ENCODE measurements around the gene POLDIP3.
"Not testable (repeated sequence)": the region's sequence is repeated elsewhere in the genome, so short reads cannot be mapped to it uniquely, and the experiment has no call there.

The POLDIP3 gene

DNA sequence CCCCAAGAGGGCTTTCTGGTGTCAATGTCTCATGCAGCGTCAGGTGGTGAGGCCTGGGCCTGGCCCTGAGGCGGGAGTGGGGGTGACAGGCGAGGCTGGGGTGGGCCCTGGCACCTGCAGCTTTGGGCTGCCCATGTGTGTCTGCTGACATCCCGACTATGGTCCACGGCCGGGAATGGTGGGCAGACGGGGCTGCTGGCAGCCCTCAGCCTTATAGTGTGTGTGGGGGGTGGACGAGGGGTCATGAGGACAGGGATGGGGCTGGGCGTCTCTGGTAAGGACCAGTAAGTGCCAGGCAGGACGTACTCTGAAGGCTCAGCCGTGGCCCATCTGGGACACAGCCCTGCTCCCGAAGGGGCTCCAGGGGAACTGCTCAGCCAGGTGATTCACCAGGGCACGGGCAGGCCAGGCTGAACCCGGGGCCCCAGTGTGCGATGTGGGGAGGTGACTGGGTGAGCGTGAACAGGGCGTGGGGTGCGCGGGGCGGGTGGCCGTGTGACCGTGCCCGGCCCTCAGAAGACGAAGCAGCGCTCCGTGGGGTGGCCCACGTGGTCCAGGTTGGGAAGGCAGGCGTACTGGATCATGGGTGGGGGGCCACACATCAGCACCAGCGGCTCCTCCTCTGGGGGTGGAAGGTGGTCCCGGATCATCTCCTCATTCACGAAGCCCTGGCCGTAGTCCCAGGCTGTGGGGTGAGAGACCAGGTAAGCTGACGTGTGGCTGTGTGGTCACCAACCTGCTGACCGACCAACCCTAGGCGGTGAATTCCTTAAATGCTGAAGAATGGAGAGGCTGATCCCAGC, 4.8 kb upstream of the POLDIP3 start:
- no peak for FAIRE-seq

DNA sequence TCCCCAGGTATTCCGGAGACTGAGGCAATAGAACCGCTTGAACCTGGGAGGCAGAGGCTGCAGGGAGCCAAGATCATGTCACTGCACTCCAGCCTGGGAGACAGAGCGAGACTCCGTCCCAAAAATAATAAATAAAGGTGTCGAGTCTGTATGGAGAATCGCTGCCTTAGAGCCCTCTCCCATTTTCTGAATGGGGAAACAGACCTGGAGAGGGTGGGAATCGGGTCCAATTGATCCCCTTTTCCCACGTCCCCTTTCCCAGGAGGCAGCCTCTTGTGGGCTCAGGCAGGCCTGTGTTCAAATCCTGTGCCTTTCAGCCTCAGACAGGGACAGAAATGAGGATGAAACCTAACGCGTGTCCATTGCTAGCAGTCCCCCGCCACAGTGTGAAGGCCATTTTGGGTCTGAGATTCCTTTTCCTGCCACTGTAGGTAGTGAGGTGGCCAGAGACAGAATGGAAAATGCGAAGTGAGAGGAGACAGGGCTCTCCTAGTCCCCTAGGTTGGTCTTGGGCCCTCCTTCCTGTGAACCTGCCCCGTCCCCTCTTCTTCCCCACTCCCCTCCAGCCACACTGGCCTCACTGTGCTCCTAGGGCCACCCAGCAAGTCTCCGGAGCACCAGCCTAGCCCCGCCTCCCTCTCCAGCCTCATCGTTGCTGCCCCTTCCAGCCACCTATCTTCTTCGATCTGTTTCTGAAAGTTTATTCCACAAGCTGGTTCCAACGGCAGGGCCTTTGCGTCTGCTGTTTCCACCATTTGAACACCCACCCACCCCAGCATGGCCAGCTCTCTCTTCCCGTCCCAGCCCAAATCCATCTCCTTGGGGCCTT, 2.7 kb upstream of the POLDIP3 start:
- FAIRE-seq = no peak

DNA sequence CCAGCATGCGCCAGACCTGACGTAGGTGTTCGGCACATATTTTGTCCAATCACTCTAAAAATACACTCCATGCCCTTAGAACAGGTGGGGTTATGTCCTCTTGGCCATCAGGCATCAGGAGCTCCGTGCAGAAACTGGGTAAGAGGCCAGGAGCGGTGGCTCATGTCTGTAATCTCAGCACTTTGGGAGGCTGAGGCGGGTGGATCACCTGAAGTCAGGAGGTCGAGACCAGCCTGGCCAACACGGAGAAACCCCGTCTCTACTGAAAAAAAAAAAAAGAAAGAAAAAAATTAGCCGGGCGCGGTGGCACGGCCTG, 1.1 kb upstream of the POLDIP3 start:
- FAIRE-seq = not testable (repeated sequence)

DNA sequence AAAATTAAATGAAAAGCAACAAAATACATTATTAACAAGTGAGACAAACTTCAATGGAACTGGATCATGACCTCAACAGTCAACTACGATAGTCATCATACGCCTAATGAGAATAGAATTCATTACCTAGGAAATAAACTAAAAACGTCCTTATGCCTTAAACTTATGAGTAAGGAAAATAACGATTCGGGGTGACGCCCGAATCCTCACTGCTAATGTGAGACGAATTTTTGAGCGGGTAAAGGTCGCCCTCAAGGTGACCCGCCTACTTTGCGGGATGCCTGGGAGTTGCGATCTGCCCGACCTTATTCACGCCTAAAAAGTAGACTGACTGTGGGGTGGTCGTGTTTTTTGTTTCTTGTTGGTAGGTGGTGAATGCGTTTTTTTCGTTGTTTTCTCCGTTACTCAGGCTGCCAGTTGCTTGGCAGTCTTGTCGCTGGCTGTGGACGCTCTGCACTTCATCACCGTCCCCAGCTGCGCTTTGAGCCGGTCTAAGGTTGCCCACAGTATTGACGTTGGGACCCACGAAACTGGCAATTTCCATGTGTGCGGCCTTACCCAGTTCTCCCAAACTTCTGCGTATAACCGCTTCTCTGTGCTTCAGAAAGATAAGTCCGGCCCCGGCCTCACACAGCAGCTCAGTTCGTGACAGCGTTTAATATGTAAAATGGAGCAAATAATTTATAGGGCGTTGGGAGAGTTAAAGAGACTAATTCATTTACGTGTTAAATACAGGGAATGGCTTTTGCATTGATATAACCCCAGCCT, 593 bp upstream of the POLDIP3 start:
- FAIRE-seq = peak; percentile 18

DNA sequence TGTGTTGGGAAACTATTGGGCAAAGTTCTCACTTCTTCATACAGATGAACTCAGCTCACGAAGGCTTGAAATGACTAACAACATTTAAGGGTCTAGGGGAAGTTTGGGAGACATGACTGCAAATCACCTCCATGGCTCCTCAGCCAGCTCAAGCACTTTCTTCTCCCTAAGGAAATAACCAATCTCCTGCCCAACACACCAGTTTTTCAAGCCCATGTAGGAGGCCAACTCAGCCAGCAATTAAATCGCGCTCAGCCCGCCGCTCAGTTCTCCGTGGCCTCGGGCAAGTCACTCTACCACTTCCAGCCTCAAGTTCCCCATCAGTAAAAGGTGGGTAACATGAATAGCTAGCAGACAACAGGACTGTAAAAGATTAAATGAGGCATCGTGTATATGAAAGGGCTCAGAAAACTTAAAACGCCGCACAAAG, 796 bp downstream of the POLDIP3 start:
- FAIRE-seq = no peak

DNA sequence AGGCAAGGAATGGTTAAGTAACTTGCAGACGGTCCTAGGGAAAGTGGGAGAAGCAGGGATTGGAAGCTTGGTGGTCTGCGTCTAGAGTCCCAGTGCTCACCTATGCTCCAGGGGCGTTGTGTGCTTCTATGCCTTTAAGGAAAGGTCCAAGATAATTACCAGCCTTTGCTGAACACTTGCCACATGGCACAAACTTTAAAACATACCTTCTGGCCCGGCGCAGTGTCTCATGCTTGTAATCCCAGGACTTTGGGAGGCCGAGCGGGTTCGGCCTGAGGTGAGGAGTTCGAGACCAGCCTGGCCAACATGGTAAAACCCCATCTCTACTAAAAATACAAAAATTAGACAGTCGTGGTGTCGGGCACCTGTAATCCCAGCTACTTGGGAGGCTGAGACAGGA, 2.3 kb downstream of the POLDIP3 start:
- FAIRE-seq = no peak

DNA sequence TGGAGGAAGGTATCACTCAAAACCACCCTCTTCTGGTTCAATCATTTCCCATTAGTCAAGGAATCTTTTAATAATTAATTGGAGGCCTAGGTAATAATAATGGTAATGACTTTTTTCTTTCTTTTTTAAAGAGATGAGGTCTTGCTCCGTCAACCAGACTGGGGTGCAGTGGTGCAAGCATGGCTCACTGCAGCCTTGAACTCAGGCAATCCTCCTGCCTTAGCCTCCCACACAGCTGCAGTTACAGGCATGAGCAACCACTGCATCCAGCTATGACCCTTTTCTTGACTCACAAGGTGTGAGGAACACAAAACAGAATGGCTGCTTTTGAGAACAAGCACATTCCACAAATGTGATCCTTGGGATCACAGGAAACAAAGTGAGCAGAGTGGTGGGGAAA, 3.6 kb downstream of the POLDIP3 start:
- no peak for FAIRE-seq

DNA sequence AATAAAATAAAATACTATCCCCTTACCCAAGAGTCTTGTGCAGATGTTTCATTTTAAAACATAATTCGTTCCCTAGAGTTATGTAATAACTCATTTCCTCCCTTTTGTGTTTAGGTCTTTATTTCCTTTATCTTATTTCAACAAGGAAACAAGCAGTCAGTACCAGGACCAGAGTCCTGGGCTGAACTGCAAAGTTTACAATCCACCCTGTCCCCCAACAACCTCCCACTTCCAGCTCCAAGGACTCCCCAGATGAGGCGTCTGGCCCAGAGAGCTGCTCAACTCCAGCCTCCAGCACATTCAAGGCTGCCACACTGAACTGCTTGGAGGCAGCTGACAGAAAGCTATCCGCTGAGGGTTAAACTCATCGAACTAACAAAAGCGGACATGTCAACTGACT, 4.5 kb downstream of the POLDIP3 start:
- FAIRE-seq = no peak

DNA sequence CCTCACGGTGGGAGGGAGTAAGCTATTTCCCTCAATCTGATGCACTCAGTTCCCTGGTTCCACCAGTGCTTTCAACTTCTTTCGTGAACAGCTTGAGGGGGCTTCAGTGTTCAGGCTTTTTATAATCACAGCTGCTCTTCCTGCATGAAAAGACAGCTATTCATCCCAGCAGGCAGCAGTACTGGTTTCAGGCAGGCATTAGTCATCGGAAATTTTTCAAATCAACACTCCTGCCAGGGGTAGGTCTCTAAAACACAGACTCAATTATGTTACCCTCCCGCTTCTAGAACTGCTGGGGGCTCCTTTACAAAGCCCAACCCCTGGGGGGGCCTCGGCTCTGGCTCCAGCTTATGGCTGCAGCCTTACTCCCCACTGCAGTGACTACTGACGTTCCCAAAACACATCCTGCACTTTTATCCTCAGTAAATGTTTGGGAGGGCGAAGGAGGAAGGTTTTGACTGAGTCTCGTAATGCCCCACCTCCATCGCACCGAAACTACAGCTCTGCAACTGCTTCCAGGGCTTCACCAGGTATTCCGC, 5.8 kb downstream of the POLDIP3 start:
- no peak for FAIRE-seq

DNA sequence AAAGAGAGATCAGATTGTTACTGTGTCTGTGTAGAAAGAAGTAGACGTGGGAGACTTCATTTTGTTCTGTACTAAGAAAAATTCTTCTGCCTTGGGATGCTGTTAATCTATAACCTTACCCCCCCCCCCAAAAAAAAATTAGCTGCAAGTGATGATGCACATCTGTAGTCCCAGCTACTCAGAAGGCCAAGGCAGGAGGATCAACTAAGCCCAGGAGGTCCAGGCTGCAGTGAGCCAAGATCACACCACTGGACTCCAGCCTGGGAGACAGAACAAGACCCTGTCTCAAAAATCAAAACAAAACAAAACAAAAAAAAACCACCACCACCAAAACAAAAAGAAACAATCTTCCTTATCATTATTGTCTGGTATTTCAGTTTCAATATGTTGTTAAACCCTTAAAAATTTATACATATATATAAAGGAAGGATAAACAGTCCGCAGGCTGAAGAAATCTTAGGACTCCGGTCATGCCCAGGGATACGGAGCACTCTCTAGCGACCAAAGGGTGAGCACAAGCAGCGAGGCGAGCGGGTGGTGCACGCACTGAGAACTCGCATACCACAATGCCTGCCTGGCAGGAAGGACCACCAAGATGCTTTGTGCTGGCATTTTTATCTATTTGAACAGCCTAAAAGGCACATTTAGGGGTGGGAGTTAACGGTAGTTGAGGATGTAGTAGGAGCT, 6.4 kb downstream of the POLDIP3 start:
- FAIRE-seq = no peak

DNA sequence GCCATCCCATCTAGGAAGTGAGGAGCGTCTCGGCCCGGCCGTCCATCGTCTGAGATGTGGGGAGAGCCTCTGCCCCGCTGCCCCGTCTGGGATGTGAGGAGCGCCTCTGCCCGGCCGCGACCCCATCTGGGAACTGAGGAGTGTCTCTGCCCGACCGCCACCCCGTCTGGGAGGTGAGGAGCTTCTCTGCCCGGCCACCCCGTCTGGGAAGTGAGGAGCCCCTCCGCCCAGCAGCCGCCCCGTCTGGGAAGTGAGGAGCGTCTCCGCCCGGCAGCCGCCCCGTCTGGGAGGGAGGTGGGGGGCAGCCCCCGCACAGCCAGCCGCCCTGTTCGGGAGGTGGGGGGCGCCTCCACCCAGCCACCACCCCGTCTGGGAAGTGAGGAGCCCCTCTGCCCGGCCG, 7.0 kb downstream of the POLDIP3 start:
- not testable (repeated sequence) for FAIRE-seq

DNA sequence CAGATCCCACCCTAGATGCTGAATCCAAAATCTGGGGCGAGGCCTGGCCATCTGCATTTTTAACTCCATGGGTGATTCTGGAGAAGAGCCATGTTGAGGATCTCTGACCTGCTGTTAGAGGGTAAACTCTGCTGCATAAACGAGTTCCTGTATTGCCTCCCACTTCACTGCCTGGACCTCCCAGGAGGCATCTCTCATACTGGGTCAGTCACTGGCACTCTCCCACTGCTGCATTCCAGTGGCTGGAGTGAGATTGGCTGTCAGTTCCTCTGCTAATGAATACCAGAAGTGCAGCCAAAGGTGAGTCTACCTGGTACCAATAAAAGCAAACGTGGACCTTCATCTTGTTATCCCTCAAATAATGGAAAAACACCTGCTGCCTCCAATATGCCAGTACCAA, 10.3 kb downstream of the POLDIP3 start:
- no peak for FAIRE-seq

DNA sequence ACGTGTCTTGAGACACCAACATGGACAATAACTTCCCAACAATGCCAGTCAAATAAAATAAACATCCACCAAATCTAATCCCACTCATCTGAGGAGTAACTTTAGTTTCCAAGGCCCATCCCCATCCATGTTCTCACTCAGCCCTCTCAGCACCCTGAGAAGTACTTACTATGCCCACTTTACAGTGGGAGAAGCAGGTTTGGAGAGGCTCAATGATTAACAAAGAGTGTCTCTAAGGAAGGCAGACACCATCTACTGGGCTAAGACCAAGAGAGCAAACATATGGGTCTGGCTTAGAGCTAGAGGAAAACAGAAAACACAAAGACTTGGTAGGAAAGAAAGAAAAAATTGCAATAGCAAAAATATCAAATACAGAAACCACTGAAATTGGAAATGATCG, 11.3 kb downstream of the POLDIP3 start:
- FAIRE-seq = no peak

DNA sequence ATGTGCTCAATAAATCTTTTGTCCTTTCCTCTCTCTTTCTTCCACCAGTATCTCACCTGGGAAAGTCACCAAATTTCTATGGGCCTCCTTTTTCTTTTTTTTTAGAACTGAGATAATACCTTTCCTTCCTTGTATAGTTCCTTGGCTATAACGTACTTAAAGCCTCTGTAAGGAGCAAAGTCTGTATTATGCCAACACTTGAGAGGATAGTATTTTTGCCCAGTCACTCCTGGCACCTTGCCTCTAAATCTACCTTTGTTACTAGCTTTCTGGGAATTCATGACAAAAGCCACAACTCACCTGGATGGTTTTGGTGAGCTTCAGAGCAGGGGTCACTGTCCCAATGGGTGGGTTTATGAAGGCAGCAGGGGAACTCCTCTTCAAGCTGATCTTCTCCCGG, 12.2 kb downstream of the POLDIP3 start:
- FAIRE-seq = no peak

DNA sequence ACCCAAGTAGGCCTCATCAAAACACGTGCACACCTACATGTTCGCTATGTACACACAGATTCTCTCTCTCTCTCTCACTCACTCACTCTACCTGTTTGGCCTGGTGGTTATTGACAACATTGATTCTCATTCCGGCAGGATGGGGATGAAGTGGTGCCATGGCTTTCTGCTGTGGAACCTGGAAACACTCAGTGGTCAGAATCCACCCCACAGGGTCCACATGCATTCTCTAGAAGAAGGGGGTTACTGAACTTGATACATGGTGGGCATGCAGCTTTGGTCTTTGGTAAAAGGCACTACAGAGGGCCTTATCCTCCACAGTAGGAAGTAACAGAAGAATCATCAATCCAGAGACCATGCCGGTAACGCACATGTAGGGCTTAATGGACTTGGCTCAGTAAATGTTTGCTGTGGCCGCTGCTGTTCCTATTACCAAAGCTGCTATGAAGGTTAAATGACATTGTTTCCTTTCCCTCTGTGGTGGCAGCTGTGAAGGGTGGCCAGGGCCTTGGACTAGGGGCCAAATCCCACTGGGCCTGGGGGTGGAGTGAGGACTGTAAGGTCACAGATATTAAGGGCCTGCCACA, 12.7 kb downstream of the POLDIP3 start:
- FAIRE-seq = no peak

DNA sequence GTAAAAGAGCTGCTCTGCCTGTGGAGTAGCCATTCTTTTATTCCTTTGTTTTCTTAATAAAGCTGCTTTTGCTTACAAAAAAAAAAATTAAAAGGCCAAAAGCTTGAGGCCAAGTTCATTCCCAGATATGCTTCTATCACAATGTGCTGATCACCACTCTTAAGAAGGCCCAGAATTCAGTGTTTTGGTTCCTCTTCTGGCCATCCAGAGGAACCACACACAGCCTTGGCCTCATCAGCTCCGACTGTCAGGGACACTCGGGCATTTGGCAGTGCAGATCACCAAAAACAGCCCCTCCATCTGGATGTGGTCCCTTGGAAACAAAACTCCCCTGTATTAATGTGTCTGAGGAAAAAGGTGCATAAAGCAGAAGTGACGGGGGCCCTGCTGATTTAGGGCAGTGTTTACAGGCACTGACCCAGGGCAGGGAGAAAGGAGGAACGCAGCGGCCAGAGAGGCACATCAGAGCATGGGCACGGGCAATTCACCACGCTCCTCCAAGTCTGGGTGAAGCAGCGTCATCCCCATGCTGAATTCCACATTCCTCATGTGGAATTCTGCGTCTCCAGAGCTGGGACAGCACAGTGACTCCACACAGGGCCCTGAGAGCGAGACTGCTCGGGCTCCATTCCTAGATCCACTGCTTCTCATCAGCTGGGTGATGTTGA, 17.7 kb downstream of the POLDIP3 start:
- no peak for FAIRE-seq

DNA sequence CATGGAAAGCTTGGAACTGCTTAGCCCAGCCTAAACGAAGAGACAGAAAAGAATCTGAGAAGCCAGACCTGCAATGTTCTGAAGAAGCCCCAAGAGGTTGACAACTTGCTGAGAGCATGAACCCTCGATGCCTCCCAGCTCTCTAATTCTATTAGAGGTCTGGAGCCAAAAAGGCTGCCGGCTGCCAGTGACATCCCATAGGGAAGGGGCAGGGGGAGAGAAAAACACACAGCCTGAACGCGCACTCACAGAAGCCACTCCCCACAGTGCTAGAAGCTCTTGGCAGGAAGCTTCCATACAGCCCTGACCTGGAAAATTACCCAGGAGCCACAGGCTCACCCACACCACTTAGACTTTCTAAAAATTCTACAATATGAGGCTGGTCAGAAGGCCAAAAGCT, 18.3 kb downstream of the POLDIP3 start:
- FAIRE-seq = no peak

DNA sequence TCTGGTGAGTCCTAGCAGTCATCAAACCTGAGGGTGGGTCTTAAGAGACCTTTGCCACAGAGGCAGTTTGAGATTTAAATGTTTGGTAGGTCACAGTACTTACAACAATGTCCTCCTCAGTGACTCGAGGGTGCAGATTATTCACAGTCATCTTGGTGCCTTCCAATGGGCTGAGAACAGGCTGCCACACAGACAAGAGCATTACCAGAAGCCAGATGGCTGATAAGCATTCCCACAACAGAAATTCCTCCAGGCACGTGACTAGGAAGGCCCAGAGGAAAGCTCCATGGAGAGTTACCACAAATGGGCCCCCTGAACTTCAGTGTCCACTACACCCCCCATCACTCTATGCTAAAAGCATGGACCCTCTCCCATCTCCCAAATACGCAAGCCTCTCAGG, 19.2 kb downstream of the POLDIP3 start:
- FAIRE-seq = no peak

DNA sequence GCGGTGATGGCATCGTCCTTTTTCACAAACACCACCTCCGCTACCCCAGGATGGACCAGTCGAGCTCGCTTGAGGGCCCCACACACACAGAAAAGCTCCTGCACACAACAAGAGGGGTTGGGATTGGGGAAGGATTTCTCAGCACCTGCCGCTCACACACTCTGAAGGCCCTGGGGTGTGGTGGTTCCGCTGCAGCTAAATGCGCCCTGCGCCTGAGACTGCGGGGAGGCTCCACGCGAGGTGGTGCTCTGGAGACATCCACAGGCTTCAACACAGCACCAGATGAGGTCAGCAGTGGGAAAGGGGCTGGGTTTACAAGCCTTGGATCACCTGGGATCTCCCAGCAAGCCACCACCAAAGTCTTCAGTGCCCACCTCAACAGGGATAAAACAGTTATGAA, 22.7 kb downstream of the POLDIP3 start:
- FAIRE-seq = no peak

DNA sequence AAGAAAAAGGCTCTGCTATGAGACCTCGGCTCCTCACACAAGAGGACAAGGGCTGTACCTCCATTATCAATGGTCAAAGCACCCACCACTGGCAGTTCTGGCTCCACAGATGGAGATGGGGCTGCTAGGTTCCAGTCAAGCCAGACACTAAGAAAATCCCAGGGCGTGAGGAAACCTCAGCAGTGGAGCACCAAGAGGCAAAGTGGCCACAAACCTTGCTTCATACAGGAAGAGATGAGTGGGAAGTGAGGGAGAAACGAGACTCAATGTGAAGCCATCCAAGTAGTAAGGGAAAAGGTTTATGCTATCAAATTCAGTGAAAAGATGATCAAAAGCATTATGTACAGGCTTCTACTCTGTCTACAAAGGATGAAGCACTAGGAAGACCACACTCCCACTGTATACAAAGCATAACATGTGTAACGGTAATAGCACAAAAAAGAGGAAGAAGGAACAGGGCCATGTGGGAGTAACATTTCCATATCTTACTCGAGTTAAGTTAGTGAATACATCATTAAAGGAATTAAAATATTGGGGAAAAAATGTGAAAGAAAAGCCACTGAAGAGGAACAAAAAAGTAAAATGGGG, 27.0 kb downstream of the POLDIP3 start:
- no peak for FAIRE-seq

DNA sequence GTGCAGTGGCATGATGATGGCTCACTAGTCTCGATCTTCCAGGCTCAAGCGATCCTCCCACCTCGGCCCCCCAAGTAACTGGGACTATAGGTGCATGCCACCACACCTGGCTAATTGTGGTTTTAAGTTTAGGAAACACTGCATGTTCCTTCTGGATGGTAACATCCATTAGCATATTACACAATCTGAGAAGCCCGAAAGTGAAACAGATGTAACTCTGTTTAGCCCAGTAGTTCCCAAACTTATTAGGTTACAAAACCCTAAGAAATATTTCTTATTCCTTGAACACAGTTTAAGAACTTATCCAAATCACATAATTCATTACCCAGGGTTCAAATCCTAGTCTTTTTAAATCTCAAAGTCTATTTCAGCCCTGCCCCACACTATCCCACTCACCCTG, 28.3 kb downstream of the POLDIP3 start:
- FAIRE-seq = no peak
